ENCODE data around the gene PDIA5.
"Not testable (repeated sequence)": the region's sequence is repeated elsewhere in the genome, so short reads cannot be mapped to it uniquely, and the experiment has no call there.

DNA sequence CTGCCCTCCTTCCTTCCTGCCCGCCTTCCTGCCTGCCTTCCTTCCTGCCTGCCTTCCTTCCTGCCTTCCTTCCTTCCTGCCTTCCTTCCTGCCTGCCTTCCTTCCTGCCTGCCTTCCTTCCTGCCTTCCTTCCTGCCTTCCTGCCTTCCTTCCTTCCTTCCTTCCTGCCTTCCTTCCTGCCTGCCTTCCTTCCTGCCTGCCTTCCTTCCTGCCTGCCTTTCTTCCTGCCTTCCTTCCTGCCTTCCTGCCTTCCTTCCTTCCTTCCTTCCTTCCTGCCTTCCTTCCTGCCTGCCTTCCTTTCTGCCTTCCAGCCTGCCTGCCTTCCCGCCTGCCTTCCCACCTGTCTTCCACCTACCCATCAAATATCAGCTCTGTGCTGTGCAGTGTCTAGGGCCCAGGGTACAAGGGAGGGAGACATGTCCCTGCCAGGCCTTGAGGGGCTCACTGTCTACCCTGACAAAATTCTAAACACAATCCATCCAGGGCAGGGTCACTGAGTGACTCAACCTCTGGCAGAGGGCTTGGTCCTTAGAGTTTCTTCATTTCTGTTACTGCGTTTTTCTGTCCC, 85.1 kb downstream of the PDIA5 start:
- TF ChIP-seq, protein P1, sequence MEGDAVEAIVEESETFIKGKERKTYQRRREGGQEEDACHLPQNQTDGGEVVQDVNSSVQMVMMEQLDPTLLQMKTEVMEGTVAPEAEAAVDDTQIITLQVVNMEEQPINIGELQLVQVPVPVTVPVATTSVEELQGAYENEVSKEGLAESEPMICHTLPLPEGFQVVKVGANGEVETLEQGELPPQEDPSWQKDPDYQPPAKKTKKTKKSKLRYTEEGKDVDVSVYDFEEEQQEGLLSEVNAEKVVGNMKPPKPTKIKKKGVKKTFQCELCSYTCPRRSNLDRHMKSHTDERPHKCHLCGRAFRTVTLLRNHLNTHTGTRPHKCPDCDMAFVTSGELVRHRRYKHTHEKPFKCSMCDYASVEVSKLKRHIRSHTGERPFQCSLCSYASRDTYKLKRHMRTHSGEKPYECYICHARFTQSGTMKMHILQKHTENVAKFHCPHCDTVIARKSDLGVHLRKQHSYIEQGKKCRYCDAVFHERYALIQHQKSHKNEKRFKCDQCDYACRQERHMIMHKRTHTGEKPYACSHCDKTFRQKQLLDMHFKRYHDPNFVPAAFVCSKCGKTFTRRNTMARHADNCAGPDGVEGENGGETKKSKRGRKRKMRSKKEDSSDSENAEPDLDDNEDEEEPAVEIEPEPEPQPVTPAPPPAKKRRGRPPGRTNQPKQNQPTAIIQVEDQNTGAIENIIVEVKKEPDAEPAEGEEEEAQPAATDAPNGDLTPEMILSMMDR (IDR thresholded peaks at IDR 0.05), result not testable (repeated sequence)
- not testable (repeated sequence) for TF ChIP-seq POLR2A (IDR thresholded peaks at IDR 0.05)

Data from testis (tissue), 2 donors.